HG02759 (cell line): Measurements from ENCODE around the gene IFT27.

ENCODE experiments used
- ATAC-seq: cut with Tn5 transposase; IDR thresholded peaks from one replicate; pipeline ENCODE4 v1.9.1; 2021; ENCODE audit warnings: mild to moderate bottlenecking, moderate library complexity; ENCODE audit not compliant: unreplicated experiment

Gene IFT27

DNA sequence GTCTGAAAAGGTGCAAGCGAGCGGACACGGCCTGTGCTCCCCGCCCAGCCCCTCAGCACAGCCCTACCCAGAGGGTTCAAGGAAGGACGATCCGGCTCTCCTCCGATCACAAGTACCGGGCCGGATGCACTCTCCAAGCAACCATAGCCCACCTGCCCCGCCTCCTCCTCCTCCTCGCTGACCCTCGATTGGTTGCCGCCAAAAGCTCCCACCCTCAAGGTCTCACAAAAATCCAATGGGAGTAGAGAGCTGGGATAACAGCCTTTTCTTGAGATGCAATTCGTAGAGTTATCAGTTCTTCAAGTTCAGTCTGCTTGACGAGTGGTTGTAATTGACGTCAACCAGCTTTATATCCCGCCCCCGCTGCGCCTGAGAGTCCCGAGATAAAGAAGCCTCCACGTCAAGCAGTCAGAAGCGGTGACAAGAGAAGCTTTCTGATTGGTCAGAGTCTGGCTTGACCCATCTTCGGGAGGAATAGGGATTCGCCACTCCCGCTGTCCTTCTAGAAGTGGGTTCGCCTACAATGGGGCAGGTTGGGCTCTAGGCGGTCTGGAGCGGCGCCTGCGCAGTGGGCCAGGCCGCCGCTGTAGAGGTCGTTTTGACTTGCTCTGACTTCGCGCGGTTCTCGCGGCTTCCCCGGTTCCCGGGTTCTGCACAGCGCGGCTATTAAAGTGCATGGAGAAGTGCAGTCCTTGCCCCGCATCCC lies at the start of gene IFT27:
Gene IFT27, minus strand, starts transcription at position 156 of the 706 bp plus-strand sequence. CDS start 412 bp downstream, outside the sequence.
- peak; percentile 94 for ATAC-seq

- ATAC-seq = no peak
Observed at GRCh38 chr22:36824655-36825054, 48.7 kb upstream of the IFT27 start.

DNA sequence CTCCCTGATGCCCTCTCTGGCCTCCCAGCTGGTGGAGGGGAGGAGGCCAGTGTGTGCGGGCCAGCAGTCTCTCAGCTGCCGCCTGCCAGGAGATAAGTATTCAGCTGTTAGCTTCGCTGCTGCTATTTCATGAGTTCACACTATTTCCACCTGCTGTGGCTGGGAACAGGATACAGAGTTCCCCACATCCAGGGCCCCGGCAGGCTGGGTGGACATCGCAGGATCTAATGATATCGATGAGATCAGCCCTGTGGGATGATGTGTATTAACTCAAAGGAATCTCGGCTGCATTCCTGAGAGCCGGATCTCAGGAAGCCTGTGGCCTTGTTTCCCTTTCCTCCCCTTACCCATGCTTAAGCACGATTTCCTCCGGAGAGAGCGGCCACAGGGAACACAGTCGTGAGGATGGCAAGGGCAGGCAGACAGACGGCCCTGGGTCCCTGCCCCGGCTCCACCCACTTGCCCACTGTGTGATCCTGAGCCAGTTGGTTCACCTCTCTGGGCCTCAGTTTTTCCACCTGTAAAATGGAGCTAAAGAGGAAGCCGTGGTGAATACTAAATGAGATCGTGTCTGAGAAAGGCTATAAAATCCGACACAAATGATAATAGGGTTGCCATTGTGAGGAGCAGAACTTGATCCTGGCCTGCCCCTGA lies 47.4 kb upstream of the IFT27 start:
- no peak for ATAC-seq

DNA sequence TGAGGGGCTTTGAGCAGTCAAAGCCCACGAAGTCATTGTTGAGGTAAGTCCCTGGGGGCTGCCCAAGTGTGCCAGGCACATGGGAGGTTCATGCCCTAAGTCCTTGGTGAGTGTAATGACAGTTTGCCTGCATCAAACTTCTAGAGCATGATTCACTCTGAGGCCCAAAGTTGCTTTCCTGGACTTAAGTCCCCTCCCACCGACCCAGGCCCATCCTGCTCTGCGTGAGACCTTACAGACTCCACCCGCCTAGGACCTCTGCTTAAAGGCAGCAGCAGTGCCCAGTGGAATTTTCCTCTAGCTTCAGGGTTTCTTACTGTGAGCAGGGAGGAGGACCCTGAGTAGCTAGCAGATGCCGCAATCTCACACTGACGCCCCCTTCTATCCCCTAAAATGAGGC lies 46.7 kb upstream of the IFT27 start:
- ATAC-seq = no peak

DNA sequence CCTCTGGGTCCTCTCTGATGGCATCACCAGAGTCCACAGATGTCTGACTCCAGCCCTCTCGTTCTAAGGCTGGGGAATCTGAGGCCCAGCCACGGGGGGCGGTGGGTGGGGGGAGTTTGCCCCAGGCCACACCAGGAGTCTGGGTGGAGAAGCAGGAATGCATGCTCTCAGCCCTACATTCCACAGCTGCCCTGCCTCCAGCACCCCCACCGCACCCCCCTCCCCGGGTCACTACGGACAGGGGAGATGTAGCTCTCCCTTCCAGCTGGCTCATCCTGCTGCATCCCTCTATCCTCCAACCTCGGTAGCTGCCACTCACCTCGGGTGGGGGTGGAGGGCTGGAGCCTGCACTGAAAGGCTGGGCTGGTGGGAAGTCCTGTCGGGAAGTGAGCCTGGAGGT lies 43.2 kb upstream of the IFT27 start:
- no peak for ATAC-seq

DNA sequence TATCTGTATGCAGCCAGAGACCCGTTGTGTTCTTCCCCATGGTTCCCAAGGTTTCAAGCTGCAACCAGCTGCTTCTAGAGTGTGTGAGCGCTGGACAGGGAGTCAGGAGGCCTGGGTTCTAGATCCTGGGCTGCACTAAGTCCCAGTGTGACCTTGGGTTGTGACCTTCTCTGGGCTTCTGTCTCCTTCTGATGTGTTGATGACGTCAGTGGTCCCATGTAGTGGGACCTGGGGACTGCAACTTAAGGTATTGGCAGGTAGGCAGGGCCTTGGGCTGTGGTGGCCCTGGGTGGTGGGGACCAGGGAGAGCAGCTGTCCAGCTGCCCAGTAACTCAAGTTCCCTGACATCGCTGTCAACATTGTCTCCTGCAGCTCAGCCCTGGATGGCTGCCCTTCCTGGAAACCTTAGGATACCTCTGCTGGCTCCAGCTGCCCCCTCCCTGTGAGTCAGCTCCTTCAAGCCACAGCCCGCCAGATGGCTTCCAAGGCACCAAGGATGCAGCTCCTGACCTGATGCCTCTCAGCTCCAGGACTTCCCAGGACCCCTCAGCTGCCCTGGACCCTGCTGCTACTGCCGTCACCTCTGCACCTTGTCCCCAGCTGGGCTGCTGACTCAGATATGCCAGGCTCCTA lies 42.2 kb upstream of the IFT27 start:
- ATAC-seq = no peak

DNA sequence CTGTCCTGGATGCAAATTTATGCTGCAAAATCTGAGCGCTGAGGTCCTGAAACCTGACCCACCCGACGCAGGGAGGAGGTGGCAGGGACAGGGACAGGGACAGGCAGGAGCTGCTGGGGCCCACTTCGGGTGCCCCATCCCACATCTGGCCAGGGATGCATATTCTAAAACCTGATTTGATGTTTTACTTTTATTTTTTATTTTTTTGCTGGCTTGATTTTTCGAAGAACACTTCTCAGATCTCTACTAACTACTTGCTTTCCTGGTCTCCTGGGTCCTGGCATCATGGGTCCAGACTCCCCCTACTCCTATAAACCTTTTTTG lies 41.6 kb upstream of the IFT27 start:
- ATAC-seq = no peak

- ATAC-seq = no peak
Observed at GRCh38 chr22:36816636-36817524, 41.0 kb upstream of the IFT27 start, which contains the start of gene PVALB. Gene PVALB, minus strand, starts transcription at chr22:36817035. Its CDS starts 30 bp downstream, at chr22:36817005.

DNA sequence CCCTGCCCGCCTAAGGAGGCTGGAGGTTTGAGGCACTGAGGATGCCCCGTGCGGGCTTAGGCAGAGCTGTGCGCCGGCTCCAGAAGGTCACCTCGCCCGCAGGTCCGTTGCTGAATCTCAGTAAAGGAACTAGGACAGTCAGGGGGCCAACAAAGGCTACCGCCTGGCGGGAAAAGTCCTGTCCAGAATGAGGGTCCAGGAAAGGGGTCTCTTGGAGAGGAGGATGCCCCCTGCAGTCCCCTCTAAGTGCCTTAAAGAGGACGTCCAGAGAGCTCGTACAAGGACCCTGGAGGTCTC lies 40.4 kb upstream of the IFT27 start:
- no peak for ATAC-seq

DNA sequence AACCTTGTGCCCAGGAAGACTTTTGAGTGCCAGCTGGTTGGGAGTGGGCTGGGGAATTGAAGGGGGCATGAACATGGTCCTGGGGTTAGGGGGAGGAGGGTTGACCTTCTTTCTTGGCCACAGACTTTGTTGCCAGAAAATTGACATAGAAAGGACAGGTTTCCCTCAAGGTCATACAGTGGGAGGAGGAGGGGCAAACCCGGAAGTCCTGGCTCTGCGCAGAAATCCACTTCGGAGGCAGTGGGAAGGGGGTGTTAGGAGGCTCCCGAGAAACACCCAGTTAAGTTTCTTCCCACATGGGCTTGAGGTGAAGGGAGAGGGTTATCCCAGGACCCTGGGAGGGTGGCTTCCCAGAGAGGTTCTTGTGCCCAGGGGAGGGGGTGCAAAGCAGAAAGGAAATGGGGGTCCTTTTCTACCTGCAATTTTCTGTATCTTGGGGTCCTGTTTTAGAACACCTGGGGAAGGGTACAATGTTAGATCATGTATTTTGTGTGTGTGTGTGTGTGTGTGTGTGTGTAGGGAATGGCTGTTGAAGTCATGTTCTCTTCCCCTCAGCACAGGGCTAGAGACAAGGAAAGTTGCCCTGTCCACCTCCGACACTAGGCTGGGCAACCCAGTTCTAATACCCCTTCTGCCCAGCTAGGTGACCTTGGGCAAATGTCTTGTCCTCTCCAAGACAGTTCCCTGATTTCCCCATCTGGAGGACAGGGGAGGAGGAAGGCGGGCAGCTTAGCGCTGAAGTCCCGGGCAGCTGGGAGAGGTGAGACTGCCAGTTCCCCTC lies 39.8 kb upstream of the IFT27 start:
- ATAC-seq = no peak

GRCh38 chr22:36814801-36815200 lies 38.9 kb upstream of the IFT27 start:
- no peak for ATAC-seq

- no peak for ATAC-seq
Observed at GRCh38 chr22:36811094-36811800, 35.3 kb upstream of the IFT27 start.

- ATAC-seq = no peak
Observed at GRCh38 chr22:36809351-36809750, 33.4 kb upstream of the IFT27 start.

- ATAC-seq = no peak
Observed at GRCh38 chr22:36808721-36809344, 32.9 kb upstream of the IFT27 start.

GRCh38 chr22:36807627-36808026 lies 31.7 kb upstream of the IFT27 start:
- ATAC-seq = no peak

- no peak for ATAC-seq
Observed at GRCh38 chr22:36806835-36807234, 30.9 kb upstream of the IFT27 start.

GRCh38 chr22:36803358-36803757 lies 27.4 kb upstream of the IFT27 start:
- ATAC-seq = no peak

GRCh38 chr22:36798674-36799066 lies 22.8 kb upstream of the IFT27 start:
- no peak for ATAC-seq

GRCh38 chr22:36797911-36798673 lies 22.2 kb upstream of the IFT27 start:
- no peak for ATAC-seq
